Keratinocyte (primary cell): Measurements from ENCODE around the gene PHRF1. TPM values are rescaled to one million over a fixed set of nuclear protein-coding genes. Genes with fewer than 3 reads are reported as not detected.

ENCODE experiments used
- DNase-seq: peaks from one replicate; pipeline ENCODE4 v3.0.0-alpha.2; 2011; ENCODE audit warnings: low read depth, missing footprints, low spot score
- FAIRE-seq: peaks from 2 replicates; lab custom pipeline; 2011; peaks lifted over from hg19 to GRCh38; lab: Jason Lieb, UNC
- H2AFZ ChIP-seq: 2 replicates; pipeline ENCODE4 v1.6.0; 2012; ENCODE audit warnings: low read length, control low read depth, inconsistent platforms; ENCODE audit not compliant: control insufficient read depth
- H3K27ac ChIP-seq: 2 replicates; pipeline ENCODE4 v1.5.1; 2011; ENCODE audit warnings: low read length; ENCODE audit not compliant: control insufficient read depth, insufficient read depth
- H3K27me3 ChIP-seq: 3 replicates; pipeline ENCODE4 v1.6.0; 2011; ENCODE audit warnings: low read length; ENCODE audit not compliant: control insufficient read depth, insufficient read depth; ENCODE audit errors: extremely low read depth
- H3K36me3 ChIP-seq, 2 experiments: 2 replicates in 1 of 2; 3 replicates in 1 of 2; pipeline ENCODE4 v1.5.1; 2011; ENCODE audit warnings: low read length in 2 of 2, mild to moderate bottlenecking in 1 of 2; ENCODE audit not compliant: control insufficient read depth in 2 of 2, insufficient read depth in 2 of 2; ENCODE audit errors: extremely low read depth in 1 of 2
- H3K4me1 ChIP-seq: 3 replicates; pipeline ENCODE4 v1.5.1; 2011; ENCODE audit warnings: low read length; ENCODE audit not compliant: control insufficient read depth, insufficient read depth; ENCODE audit errors: extremely low read depth
- H3K4me2 ChIP-seq: 3 replicates; pipeline ENCODE4 v1.6.0; 2011; ENCODE audit warnings: low read depth, low read length; ENCODE audit not compliant: control insufficient read depth, insufficient read depth; ENCODE audit errors: extremely low read depth
- H3K4me3 ChIP-seq, 3 experiments: fragments of 200-600 bp in 1 of 3; sonication (generic) in 1 of 3; 2 replicates in 2 of 3; 3 replicates in 1 of 3; pipeline ENCODE4 v1.5.1; 2011 to 2016; ENCODE audit warnings: low read length in 3 of 3, mild to moderate bottlenecking in 3 of 3, control low read depth in 2 of 3, inconsistent platforms in 1 of 3, low read depth in 1 of 3, mixed read lengths in 1 of 3, mixed run types in 1 of 3, moderate library complexity in 1 of 3; ENCODE audit not compliant: control insufficient read depth in 2 of 3, insufficient read depth in 2 of 3; ENCODE audit errors: extremely low read depth in 1 of 3
- H3K79me2 ChIP-seq: 2 replicates; pipeline ENCODE4 v1.6.0; 2012; ENCODE audit warnings: low read length; ENCODE audit not compliant: control insufficient read depth, insufficient read depth
- H3K9ac ChIP-seq: 3 replicates; pipeline ENCODE4 v1.6.0; 2011; ENCODE audit warnings: low read length; ENCODE audit not compliant: control insufficient read depth, insufficient read depth; ENCODE audit errors: extremely low read depth
- H3K9me1 ChIP-seq: 3 replicates; pipeline ENCODE4 v1.6.0; 2011; ENCODE audit warnings: low read length; ENCODE audit not compliant: control insufficient read depth, insufficient read depth; ENCODE audit errors: extremely low read depth
- H3K9me3 ChIP-seq: 2 replicates; pipeline ENCODE4 v1.5.1; 2012; ENCODE audit warnings: low read depth, low read length; ENCODE audit not compliant: control insufficient read depth
- H4K20me1 ChIP-seq: 3 replicates; pipeline ENCODE4 v1.6.0; 2011; ENCODE audit warnings: low read length; ENCODE audit not compliant: control insufficient read depth, insufficient read depth; ENCODE audit errors: extremely low read depth
- EZH2 ChIP-seq: IDR thresholded peaks from one replicate; pipeline ENCODE4 v1.6.1; 2012; ENCODE audit warnings: inconsistent platforms, mild to moderate bottlenecking, low read length, moderate library complexity
- dilution Hi-C: fragments of 300-500 bp; cut with MboI; formaldehyde crosslinking; loops from one replicate; pipeline ENCODE4 v1.7.0; 2020; ENCODE audit warnings: low sequenced_read_pairs; ENCODE audit not compliant: extremely low pct_ligation_motif_present
- polyA plus RNA-seq, 5 experiments: library from polyadenylated mRNA; depleted of rRNA in 3 of 5; stranded (reverse) in 3 of 5; stranded (forward) in 1 of 5; unstranded in 1 of 5; fragments of >200 nt; gene quantifications; 1 replicate in 1 of 5; 2 replicates in 3 of 5; 3 replicates in 1 of 5; pipeline versions ENCODE4 v1.2.1 to v1.2.3, GENCODE V29; 2011 to 2012; ENCODE audit warnings: missing spikeins in 2 of 5, low read depth in 1 of 5, low replicate concordance in 1 of 5
- small RNA-seq, 3 experiments: library from RNA; depleted of rRNA; stranded (forward); fragments of <200 nt; gene quantifications; one replicate each; pipeline ENCODE3, GENCODE V24; 2012; ENCODE audit warnings: low read depth in 3 of 3, low replicate concordance in 1 of 3; ENCODE audit not compliant: insufficient read length in 3 of 3
- TF ChIP-seq, protein P1 (sequence below), 3 experiments: IDR thresholded peaks in 1 of 3; conservative IDR thresholded peaks in 1 of 3; optimal IDR thresholded peaks in 1 of 3; 2 replicates in 2 of 3; 3 replicates in 1 of 3; pipeline versions ENCODE3 to v1.5.1; 2011; ENCODE audit warnings: low read length in 3 of 3, mild to moderate bottlenecking in 3 of 3, moderate library complexity in 2 of 3, control low read depth in 1 of 3, inconsistent platforms in 1 of 3; ENCODE audit not compliant: insufficient read depth in 2 of 3; ENCODE audit errors: extremely low read depth in 1 of 3

The PHRF1 gene
- polyA plus RNA-seq, 1 donor (not counting 4 experiments of a cell fraction or from before 2014, with no cell fraction given), result 10.7 TPM

- H3K27me3 ChIP-seq, result no peaks in the 10 kb centered on the region
- H3K4me1 ChIP-seq, result peaks cover 7% of the 10 kb centered on the region
- no peak overlapping the region for H2AFZ ChIP-seq
- no peaks in the 10 kb centered on the region for H3K9me1 ChIP-seq
- DNase-seq (no peak), FAIRE-seq (no peak)
- no peak overlapping the region for H3K9ac ChIP-seq
- peaks cover 9 to 14% of the 10 kb centered on the region in 2 experiments for H3K36me3 ChIP-seq
- H3K79me2 ChIP-seq, result peaks cover 2% of the 10 kb centered on the region
- H4K20me1 ChIP-seq, result peaks cover 2% of the 10 kb centered on the region
- H3K4me2 ChIP-seq, result no peak overlapping the region
- no peaks in the 10 kb centered on the region for H3K9me3 ChIP-seq
- TF ChIP-seq EZH2, result no peak
- TF ChIP-seq, protein P1, sequence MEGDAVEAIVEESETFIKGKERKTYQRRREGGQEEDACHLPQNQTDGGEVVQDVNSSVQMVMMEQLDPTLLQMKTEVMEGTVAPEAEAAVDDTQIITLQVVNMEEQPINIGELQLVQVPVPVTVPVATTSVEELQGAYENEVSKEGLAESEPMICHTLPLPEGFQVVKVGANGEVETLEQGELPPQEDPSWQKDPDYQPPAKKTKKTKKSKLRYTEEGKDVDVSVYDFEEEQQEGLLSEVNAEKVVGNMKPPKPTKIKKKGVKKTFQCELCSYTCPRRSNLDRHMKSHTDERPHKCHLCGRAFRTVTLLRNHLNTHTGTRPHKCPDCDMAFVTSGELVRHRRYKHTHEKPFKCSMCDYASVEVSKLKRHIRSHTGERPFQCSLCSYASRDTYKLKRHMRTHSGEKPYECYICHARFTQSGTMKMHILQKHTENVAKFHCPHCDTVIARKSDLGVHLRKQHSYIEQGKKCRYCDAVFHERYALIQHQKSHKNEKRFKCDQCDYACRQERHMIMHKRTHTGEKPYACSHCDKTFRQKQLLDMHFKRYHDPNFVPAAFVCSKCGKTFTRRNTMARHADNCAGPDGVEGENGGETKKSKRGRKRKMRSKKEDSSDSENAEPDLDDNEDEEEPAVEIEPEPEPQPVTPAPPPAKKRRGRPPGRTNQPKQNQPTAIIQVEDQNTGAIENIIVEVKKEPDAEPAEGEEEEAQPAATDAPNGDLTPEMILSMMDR (optimal IDR thresholded peaks at IDR 0.05 in 1 of 3, IDR thresholded peaks at IDR 0.05 in 1 of 3, conservative IDR thresholded peaks at IDR 0.05 in 1 of 3; ENCODE audit: extremely low read depth in 1 of 3, insufficient read depth in 2 of 3, low read length in 3 of 3), result no peak
- no peak overlapping the region for H3K27ac ChIP-seq
- H3K4me3 ChIP-seq, result no peak overlapping the region
- dilution Hi-C loops, result no loop called here
Observed at GRCh38 chr11:660681-661444, 84.6 kb downstream of the PHRF1 start.

Small RNAs within 50 kb of the gene (small RNA-seq; reads per million reads assigned to genes)
- 94.6 to 2,783 (median 1,006) reads per million in 3 experiments for gene MIR210

Other genes starting within 250 kb of the PHRF1 start
- 7.3 to 11.5 TPM (median 8.1 TPM) in 3 replicates for gene B4GALNT4, start 207.0 kb upstream of the PHRF1 start, polyA plus RNA-seq
- gene PKP3, start 182.3 kb upstream of the PHRF1 start, polyA plus RNA-seq, result 125 to 245 TPM (median 127 TPM) in 3 replicates
- 1.8 to 3.8 TPM (median 2.4 TPM) in 3 replicates for gene SIGIRR, start 161.5 kb upstream of the PHRF1 start, polyA plus RNA-seq
- 16.1 to 40.2 TPM (median 17.7 TPM) in 3 replicates for gene ANO9, start 134.5 kb upstream of the PHRF1 start, polyA plus RNA-seq
- 21.6 to 36.7 TPM (median 31.7 TPM) in 3 replicates for gene PTDSS2, start 126.2 kb upstream of the PHRF1 start, polyA plus RNA-seq
- 92.0 to 171 TPM (median 108 TPM) in 3 replicates for gene RNH1, start 69.2 kb upstream of the PHRF1 start, polyA plus RNA-seq
- gene HRAS, start 40.9 kb upstream of the PHRF1 start, polyA plus RNA-seq, result 112 to 164 TPM (median 122 TPM) in 3 replicates
- gene LRRC56, start 38.9 kb upstream of the PHRF1 start, polyA plus RNA-seq, result 0.14 to 0.44 TPM (median 0.28 TPM) in 3 replicates
- 0.94 to 1.5 TPM (median 1.2 TPM) in 3 replicates for gene LMNTD2, start 15.7 kb upstream of the PHRF1 start, polyA plus RNA-seq
- 23.1 to 63.6 TPM (median 24.3 TPM) in 3 replicates for gene RASSF7, start 15.5 kb upstream of the PHRF1 start, polyA plus RNA-seq
- 7.1 to 10.9 TPM (median 9.5 TPM) in 3 replicates for gene IRF7, start 39.5 kb downstream of the PHRF1 start, polyA plus RNA-seq
- not detected in 3 replicates for gene CDHR5, start 48.5 kb downstream of the PHRF1 start, polyA plus RNA-seq
- not detected in 3 replicates for gene SCT, start 50.7 kb downstream of the PHRF1 start, polyA plus RNA-seq
- gene DRD4, start 60.8 kb downstream of the PHRF1 start, polyA plus RNA-seq, result not detected in 3 replicates
- gene DEAF1, start 118.8 kb downstream of the PHRF1 start, polyA plus RNA-seq, result 8.1 to 13.1 TPM (median 8.2 TPM) in 3 replicates
- 19.5 to 32.8 TPM (median 29.8 TPM) in 3 replicates for gene TMEM80, start 119.3 kb downstream of the PHRF1 start, polyA plus RNA-seq
- gene EPS8L2, start 129.8 kb downstream of the PHRF1 start, polyA plus RNA-seq, result 81.4 to 297 TPM (median 114 TPM) in 3 replicates
- gene TALDO1, start 171.0 kb downstream of the PHRF1 start, polyA plus RNA-seq, result 162 to 200 TPM (median 170 TPM) in 3 replicates
- 24.4 to 48.0 TPM (median 24.6 TPM) in 3 replicates for gene GATD1, start 201.0 kb downstream of the PHRF1 start, polyA plus RNA-seq
- gene CEND1, start 213.6 kb downstream of the PHRF1 start, polyA plus RNA-seq, result not detected in 3 replicates
- 8.4 to 21.2 TPM (median 13.5 TPM) in 3 replicates for gene SLC25A22, start 221.8 kb downstream of the PHRF1 start, polyA plus RNA-seq
- 2.5 to 6.4 TPM (median 2.9 TPM) in 3 replicates for gene PIDD1, start 228.8 kb downstream of the PHRF1 start, polyA plus RNA-seq
- gene RPLP2, start 233.5 kb downstream of the PHRF1 start, polyA plus RNA-seq, result 632 to 1,901 TPM (median 797 TPM) in 3 replicates
- gene PNPLA2, start 242.4 kb downstream of the PHRF1 start, polyA plus RNA-seq, result 5.3 to 14.3 TPM (median 10.2 TPM) in 3 replicates